OCI-LY3 (cell line): ENCODE data around the gene CCM2.

Source experiments
- EZH2phosphoT487 ChIP-seq: fragments of 200-600 bp; shearing (Covaris generic); IDR thresholded peaks from 2 replicates; pipeline ENCODE4 v1.6.1; 2018; ENCODE audit warnings: antibody characterized with exemption, mixed run types, low read depth
- TF ChIP-seq, protein P1 (sequence below): fragments of 200-600, 300-600 bp; sonication (generic); IDR thresholded peaks from 2 replicates; pipeline ENCODE4 v1.5.1; 2014; ENCODE audit warnings: antibody characterized with exemption, low read length, low read depth

DNA sequence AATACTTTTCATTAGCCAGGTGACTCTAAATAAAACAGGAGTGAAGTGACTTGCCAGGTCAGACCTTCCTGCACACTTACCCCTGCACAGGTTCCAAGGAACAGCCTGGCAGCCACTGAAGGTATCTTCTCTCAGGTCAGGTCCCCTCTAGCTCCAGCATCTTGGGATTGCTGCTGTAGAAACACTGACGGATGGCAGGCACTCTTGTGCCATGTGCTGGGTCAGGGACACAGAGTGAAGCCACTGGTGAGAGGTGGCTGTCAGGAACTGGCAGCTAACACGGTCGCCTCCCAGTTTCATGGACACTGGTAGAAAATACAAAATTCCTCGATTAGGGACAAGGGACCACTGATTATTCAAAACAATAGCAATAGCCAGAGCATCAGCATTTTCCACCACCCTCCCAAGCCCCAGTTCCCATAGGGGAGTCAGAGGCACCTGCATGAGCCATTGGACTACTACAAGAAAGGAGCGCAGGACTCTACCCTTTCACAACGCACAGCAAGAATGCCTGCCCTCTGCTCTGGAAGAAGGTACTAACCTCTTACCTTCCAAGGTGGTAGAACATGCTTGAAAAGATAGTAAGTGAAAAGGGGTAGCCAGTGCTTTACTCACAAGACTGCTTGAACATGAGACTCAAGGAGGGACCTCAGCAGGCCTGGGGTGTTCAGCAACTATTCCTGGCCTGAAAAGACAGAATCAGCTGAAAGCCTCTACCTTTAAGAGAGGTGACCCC lies 16.1 kb upstream of the CCM2 start:
- TF ChIP-seq, protein P1, sequence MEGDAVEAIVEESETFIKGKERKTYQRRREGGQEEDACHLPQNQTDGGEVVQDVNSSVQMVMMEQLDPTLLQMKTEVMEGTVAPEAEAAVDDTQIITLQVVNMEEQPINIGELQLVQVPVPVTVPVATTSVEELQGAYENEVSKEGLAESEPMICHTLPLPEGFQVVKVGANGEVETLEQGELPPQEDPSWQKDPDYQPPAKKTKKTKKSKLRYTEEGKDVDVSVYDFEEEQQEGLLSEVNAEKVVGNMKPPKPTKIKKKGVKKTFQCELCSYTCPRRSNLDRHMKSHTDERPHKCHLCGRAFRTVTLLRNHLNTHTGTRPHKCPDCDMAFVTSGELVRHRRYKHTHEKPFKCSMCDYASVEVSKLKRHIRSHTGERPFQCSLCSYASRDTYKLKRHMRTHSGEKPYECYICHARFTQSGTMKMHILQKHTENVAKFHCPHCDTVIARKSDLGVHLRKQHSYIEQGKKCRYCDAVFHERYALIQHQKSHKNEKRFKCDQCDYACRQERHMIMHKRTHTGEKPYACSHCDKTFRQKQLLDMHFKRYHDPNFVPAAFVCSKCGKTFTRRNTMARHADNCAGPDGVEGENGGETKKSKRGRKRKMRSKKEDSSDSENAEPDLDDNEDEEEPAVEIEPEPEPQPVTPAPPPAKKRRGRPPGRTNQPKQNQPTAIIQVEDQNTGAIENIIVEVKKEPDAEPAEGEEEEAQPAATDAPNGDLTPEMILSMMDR, result no peak
- TF ChIP-seq EZH2phosphoT487, result no peak
